Fibroblast of skin of abdomen (primary cell): Measurements from ENCODE around the gene SPACA6.
"Not testable (repeated sequence)": the region's sequence is repeated elsewhere in the genome, so short reads cannot be mapped to it uniquely, and the experiment has no call there.

Source experiments
- DNase-seq: peaks from one replicate; pipeline ENCODE4 v3.0.0-alpha.2; 2013

SPACA6 gene

GRCh38 chr19:51738523-51738922, 45.4 kb downstream of the SPACA6 start:
- DNase-seq = not testable (repeated sequence)

DNA sequence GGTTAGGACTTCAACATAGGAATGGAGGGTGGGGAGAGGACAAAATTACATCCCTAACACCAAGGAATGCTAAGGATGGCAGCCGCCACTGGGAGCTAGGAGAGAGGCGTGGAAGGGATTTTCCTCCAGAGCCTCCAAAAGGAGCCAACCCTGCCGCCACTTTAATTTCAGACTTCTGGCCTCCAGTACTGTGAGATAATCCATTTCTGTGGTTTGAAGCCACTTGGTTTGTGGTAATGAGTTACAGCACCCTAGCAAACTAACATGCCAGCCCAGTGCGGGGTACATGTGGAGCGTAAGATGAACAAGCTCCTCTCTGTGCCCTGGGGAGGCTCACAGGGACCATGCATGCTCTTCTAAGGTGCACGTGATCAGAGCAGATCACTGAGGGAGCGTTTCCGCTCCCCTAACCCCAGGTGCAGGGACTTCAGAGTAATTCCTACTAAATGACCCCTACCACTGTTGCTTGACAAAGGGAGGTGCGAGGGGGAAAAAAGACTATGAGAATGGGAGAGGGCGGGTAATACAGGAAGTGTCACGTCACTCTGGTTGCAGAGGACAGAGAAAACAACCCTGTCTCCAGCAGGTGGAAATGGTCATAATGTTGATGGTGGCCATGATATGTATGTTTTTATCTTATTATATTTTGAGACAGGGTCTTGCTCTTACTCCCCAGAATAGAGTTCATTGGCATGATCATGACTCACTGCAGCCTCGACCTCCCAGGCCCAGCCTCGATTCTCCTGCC, 46.5 kb downstream of the SPACA6 start:
- DNase-seq = no peak

DNA sequence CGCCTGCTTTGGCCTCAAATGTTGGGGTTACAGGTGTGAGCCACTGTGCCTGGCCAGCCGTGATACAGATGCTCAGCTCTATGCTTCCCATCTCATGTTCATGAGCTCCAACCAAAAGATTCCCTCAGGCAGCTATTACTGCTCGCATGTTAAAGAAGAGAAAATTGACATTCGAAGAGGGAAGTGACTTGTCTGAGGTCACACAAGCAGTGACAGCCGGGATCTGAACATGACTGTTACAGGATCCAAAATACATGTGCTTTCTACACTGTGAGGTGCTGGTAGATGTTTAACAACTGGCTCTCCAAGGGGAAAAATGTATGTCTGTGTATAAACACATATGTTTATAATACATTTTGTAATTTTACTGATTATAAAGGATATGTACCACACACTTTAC, 47.2 kb downstream of the SPACA6 start:
- DNase-seq = no peak

- DNase-seq = peak; percentile 91
These were observed 49.7 kb downstream of the SPACA6 start for GRCh38 chr19:51742789-51743188.

- DNase-seq = peak; percentile 73
These were observed 50.3 kb downstream of the SPACA6 start for GRCh38 chr19:51743405-51743804.

GRCh38 chr19:51746731-51747130, 53.6 kb downstream of the SPACA6 start:
- DNase-seq = no peak

GRCh38 chr19:51749979-51750378, 56.8 kb downstream of the SPACA6 start:
- peak; percentile 63 for DNase-seq

GRCh38 chr19:51750400-51751094, 57.4 kb downstream of the SPACA6 start:
- peak; percentile 26 for DNase-seq

DNA sequence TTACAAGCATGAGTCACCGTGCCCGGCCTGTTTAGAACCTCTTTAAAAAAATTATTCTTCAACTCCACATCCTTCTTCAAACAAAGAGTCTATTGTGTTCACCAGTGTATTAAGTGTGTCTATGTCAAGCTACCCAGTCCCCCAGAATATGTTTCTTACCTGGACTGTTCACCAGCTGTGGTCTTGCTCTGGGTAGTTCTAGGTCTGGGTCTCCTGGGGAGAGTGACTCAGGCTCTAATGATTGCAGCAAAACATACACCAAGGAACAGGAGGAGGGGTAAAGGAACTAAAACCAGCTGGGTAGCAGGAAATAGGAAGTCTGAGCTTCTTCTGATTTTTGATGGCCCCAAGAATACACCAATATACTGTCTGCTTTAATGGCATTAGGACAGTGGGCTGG, 58.5 kb downstream of the SPACA6 start, which contains the start of gene FPR1:
Gene FPR1 (minus strand): TSS at position 224 of the 400 bp plus-strand sequence. CDS start 4,884 bp downstream, outside the sequence.
- DNase-seq = peak; percentile 52

DNA sequence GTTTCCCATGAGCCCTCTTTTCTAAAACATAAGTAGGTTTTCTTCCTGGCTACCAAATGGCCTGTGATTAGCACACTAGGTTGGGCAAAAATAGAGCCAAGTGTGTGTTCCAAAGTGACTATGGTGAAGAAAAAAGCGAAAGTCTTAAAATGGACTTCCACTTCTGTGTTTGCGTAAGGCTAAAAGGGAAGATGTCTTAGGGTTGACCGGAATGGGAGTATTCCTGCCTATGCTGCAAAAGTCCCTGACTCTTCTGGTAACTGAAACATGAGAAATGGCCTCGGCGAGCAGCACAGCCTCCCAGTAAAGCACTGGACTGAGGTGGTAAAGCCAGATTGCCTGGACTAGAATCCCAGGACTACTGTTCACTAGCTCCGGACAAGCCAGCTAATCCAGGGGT, 61.0 kb downstream of the SPACA6 start:
- no peak for DNase-seq

- DNase-seq = no peak
These were observed 61.6 kb downstream of the SPACA6 start for GRCh38 chr19:51754770-51755169.
